WERI-Rb-1 (cell line): ENCODE data around the gene NAT9.

Source experiments
- DNase-seq: peaks from one replicate; pipeline ENCODE4 v3.0.0-alpha.2; 2020
- H3K27ac ChIP-seq: fragments of 250-450 bp; sonication (Bioruptor Pico); 2 replicates; pipeline ENCODE4 v1.5.1; 2020; ENCODE audit warnings: mild to moderate bottlenecking, moderate library complexity
- H3K27me3 ChIP-seq: fragments of 250-450 bp; sonication (Bioruptor Pico); 2 replicates; pipeline ENCODE4 v1.5.1; 2021; ENCODE audit warnings: mild to moderate bottlenecking, low read depth, moderate library complexity; ENCODE audit not compliant: insufficient read depth, severe bottlenecking
- H3K36me3 ChIP-seq: fragments of 250-450 bp; sonication (Bioruptor Pico); 2 replicates; pipeline ENCODE4 v1.5.1; 2020; ENCODE audit warnings: mild to moderate bottlenecking, moderate library complexity
- H3K4me3 ChIP-seq: 2 replicates; pipeline ENCODE4 v1.5.1; 2011; ENCODE audit warnings: low read depth, mild to moderate bottlenecking, control low read depth, low read length
- H3K9me3 ChIP-seq: fragments of 250-450 bp; sonication (Bioruptor Pico); 2 replicates; pipeline ENCODE4 v1.5.1; 2021; ENCODE audit warnings: mild to moderate bottlenecking, moderate library complexity; ENCODE audit not compliant: severe bottlenecking
- TF ChIP-seq, protein P1 (sequence below): IDR thresholded peaks from 2 replicates; pipeline ENCODE4 v1.5.1; 2011; ENCODE audit warnings: low read depth, mild to moderate bottlenecking, control low read depth, inconsistent platforms, low read length

NAT9 gene

DNA sequence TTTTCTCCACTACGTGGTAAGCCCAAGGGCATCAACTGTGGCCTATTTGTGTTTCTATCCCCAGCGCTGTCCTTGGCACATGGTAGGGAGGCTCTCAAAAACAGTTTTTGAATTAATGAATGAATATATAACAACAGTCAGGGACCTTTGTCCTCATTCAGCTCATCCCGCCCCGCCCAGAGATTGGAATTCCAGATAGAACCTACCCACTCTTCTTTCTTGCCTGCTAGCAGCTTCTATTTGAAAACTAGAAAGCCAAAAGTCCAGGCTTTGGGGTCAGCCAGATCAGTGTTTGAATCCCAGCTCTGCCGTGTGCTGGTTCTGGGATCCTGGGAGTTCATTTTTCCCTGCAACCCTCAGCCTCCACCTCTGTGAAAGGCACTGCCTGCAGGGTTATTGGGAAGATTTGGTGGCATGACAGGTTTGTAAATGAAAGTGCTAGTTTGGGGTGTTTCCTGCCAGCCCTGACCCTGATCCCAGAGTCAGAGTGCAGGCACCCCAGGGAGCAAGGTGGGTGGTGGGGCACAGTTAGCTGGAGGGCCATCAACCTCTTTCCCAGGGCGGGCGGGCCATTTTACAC lies 23.2 kb downstream of the NAT9 start:
- Histone ChIP-seq H3K9me3 (no peaks in the 10 kb centered on the region), H3K27me3 (no peaks in the 10 kb centered on the region), H3K27ac (no peak overlapping the region), H3K36me3 (peaks cover 53% of the 10 kb centered on the region), H3K4me3 (no peak overlapping the region)
- DNase-seq, result no peak
- TF ChIP-seq, protein P1, sequence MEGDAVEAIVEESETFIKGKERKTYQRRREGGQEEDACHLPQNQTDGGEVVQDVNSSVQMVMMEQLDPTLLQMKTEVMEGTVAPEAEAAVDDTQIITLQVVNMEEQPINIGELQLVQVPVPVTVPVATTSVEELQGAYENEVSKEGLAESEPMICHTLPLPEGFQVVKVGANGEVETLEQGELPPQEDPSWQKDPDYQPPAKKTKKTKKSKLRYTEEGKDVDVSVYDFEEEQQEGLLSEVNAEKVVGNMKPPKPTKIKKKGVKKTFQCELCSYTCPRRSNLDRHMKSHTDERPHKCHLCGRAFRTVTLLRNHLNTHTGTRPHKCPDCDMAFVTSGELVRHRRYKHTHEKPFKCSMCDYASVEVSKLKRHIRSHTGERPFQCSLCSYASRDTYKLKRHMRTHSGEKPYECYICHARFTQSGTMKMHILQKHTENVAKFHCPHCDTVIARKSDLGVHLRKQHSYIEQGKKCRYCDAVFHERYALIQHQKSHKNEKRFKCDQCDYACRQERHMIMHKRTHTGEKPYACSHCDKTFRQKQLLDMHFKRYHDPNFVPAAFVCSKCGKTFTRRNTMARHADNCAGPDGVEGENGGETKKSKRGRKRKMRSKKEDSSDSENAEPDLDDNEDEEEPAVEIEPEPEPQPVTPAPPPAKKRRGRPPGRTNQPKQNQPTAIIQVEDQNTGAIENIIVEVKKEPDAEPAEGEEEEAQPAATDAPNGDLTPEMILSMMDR, result no peak

DNA sequence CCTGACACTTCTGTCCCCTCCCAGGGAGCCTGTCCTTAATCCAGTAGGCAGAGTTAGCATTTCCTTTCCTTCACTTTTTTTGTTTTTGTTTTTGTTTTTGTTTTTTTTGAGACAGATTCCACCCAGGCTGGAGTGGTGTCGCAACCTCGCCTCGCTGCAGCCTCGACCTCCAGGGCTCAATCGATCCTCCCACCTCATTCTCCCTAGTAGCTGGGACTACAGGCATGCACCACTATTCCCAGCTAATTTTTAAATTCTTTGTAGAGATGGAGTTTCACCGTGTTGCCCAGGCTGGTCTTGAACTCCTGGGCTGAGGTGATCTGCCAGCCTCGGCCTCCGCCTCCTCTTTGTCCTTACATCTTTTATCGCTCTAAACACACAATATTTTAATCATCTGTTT lies 23.7 kb downstream of the NAT9 start:
- Histone ChIP-seq H3K36me3 (peaks cover 53% of the 10 kb centered on the region), H3K27me3 (no peaks in the 10 kb centered on the region), H3K27ac (no peak overlapping the region), H3K4me3 (no peak overlapping the region), H3K9me3 (no peaks in the 10 kb centered on the region)
- no peak for DNase-seq
- TF ChIP-seq, protein P1, result no peak

- no peak overlapping the region for H3K4me3 ChIP-seq
- TF ChIP-seq, protein P1, result no peak
- no peaks in the 10 kb centered on the region for H3K9me3 ChIP-seq
- H3K27me3 ChIP-seq, result no peaks in the 10 kb centered on the region
- peaks cover 43% of the 10 kb centered on the region for H3K36me3 ChIP-seq
- no peak overlapping the region for H3K27ac ChIP-seq
- no peak for DNase-seq
Observed at GRCh38 chr17:74750327-74751069, 25.6 kb downstream of the NAT9 start.

DNA sequence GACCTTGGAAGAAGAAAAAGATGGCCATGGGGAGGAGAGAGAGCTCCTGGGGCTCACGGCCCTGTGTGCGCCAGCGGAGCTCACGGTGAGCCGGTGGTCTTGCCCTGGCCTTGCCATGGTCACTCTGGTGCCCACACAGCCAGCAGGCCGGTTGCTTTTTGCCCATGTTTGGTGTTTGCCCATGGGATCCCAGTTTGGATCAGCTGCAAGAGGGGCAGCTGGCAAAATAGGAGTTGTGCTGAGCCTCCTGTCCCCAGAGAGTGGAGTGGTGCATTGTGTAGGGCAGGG lies 26.2 kb downstream of the NAT9 start:
- TF ChIP-seq, protein P1, result no peak
- H3K4me3 ChIP-seq, result peak overlapping the region; percentile 94
- H3K27me3 ChIP-seq, result no peaks in the 10 kb centered on the region
- peaks cover 38% of the 10 kb centered on the region for H3K36me3 ChIP-seq
- no peak overlapping the region for H3K27ac ChIP-seq
- no peaks in the 10 kb centered on the region for H3K9me3 ChIP-seq
- DNase-seq, result no peak

- no peaks in the 10 kb centered on the region for H3K9me3 ChIP-seq
- DNase-seq, result no peak
- peaks cover 33% of the 10 kb centered on the region for H3K36me3 ChIP-seq
- H3K27ac ChIP-seq, result peak overlapping the region; percentile 78
- H3K27me3 ChIP-seq, result no peaks in the 10 kb centered on the region
- TF ChIP-seq, protein P1, result no peak
- H3K4me3 ChIP-seq, result peak overlapping the region; percentile 94
Observed at GRCh38 chr17:74749279-74750038, 26.7 kb downstream of the NAT9 start.
